Parathyroid adenoma (tissue), 2 donors: Measurements from ENCODE around the gene PGM5.

Experiments
- H2AFZ ChIP-seq: fragments of 300-600 bp; sonication (generic); one replicate; pipeline ENCODE4 v1.7.0; 2017; ENCODE audit warnings: antibody characterized with exemption, mild to moderate bottlenecking
- H3K27ac ChIP-seq: fragments of 300-600 bp; sonication (generic); one replicate; pipeline ENCODE4 v1.7.0; 2017
- H3K27me3 ChIP-seq: fragments of 300-600 bp; sonication (generic); one replicate; pipeline ENCODE4 v1.7.0; 2017; ENCODE audit warnings: low read length; ENCODE audit not compliant: control insufficient read depth, insufficient read depth
- H3K36me3 ChIP-seq: fragments of 300-600 bp; sonication (generic); one replicate; pipeline ENCODE4 v1.7.0; 2017; ENCODE audit warnings: low read length; ENCODE audit not compliant: control insufficient read depth, insufficient read depth
- H3K4me1 ChIP-seq: fragments of 300-600 bp; sonication (generic); one replicate; pipeline ENCODE4 v1.7.0; 2017; ENCODE audit warnings: control low read depth
- H3K4me2 ChIP-seq: fragments of 300-600 bp; sonication (generic); one replicate; pipeline ENCODE4 v1.7.0; 2017; ENCODE audit warnings: low read length
- H3K4me3 ChIP-seq: fragments of 300-600 bp; sonication (generic); one replicate; pipeline ENCODE4 v1.7.0; 2017; ENCODE audit warnings: low read depth, low read length
- H3K79me2 ChIP-seq: fragments of 300-600 bp; sonication (generic); one replicate; pipeline ENCODE4 v1.7.0; 2017; ENCODE audit warnings: control low read depth
- H3K9ac ChIP-seq: fragments of 300-600 bp; sonication (generic); one replicate; pipeline ENCODE4 v1.7.0; 2017; ENCODE audit warnings: mild to moderate bottlenecking
- H3K9me3 ChIP-seq: fragments of 300-600 bp; sonication (generic); one replicate; pipeline ENCODE4 v1.7.0; 2017; ENCODE audit warnings: low read length; ENCODE audit not compliant: control insufficient read depth
- TF ChIP-seq, protein P1 (sequence below): fragments of 300-600 bp; sonication (generic); IDR thresholded peaks from one replicate; pipeline ENCODE4 v1.7.0; 2017; ENCODE audit warnings: antibody characterized with exemption, mild to moderate bottlenecking
- donor health status: primary hyperparathyroidism.

Gene PGM5

DNA sequence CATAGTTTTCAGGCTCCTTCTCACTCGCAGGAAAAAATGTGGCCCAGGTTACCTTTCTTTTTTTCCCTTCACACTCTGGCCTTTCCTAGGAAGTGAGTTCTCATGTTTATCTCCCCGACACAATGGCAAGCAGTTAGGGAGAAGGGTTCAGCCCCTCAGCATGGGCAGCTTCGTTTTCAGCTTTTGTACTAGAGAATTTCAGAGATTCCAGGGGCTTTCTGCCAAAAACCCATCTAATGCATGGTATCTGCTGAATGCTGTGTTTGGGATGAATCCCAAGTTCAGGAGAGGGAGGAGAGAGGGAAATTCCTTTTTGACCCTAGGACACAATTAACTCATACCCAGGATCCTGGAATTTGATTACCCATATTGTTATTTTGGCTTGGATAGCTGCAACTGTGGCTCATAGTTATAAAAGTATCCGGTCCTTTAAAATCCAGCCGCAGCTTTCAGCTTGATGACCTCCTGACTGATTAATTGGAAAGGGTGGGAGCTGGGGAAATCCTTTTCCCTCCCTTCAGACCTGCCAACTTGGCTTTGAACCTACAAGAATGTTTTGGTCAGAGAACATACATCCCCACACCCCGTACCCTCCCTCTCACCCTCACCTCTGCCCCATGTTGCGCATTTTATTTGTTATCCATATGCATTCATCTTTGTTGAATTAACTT, 105.8 kb downstream of the PGM5 start:
- H3K4me3 ChIP-seq = no peak overlapping the region
- no peak overlapping the region for H3K9ac ChIP-seq
- no peaks in the 10 kb centered on the region for H3K36me3 ChIP-seq
- H3K4me2 ChIP-seq = no peak overlapping the region
- no peak overlapping the region for H2AFZ ChIP-seq
- no peak overlapping the region for H3K27ac ChIP-seq
- no peaks in the 10 kb centered on the region for H3K27me3 ChIP-seq
- TF ChIP-seq, protein P1, sequence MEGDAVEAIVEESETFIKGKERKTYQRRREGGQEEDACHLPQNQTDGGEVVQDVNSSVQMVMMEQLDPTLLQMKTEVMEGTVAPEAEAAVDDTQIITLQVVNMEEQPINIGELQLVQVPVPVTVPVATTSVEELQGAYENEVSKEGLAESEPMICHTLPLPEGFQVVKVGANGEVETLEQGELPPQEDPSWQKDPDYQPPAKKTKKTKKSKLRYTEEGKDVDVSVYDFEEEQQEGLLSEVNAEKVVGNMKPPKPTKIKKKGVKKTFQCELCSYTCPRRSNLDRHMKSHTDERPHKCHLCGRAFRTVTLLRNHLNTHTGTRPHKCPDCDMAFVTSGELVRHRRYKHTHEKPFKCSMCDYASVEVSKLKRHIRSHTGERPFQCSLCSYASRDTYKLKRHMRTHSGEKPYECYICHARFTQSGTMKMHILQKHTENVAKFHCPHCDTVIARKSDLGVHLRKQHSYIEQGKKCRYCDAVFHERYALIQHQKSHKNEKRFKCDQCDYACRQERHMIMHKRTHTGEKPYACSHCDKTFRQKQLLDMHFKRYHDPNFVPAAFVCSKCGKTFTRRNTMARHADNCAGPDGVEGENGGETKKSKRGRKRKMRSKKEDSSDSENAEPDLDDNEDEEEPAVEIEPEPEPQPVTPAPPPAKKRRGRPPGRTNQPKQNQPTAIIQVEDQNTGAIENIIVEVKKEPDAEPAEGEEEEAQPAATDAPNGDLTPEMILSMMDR = no peak
- no peaks in the 10 kb centered on the region for H3K79me2 ChIP-seq
- no peaks in the 10 kb centered on the region for H3K9me3 ChIP-seq
- no peaks in the 10 kb centered on the region for H3K4me1 ChIP-seq

DNA sequence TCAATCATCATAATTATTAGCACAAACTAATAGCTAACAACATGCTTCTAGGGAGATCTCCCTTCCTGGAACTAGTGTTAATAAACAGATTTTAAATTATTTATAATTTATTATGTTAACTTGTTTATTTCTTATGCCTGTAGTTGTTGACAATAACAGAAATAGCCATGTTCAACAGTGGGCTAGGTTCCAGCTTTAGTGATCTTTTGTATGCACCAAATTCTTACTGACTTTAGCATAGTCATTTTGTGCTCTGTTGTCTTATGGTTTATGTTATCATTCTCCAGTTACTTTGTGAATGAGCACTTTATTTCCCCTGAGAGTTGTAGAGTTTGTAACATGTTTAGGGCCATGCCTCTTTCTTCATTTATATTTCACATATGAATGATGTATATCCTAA, 113.7 kb downstream of the PGM5 start:
- Histone ChIP-seq H2AFZ (no peak overlapping the region), H3K27ac (no peak overlapping the region), H3K4me2 (no peak overlapping the region), H3K9me3 (no peaks in the 10 kb centered on the region), H3K36me3 (no peaks in the 10 kb centered on the region), H3K9ac (no peak overlapping the region), H3K4me3 (no peak overlapping the region), H3K79me2 (no peaks in the 10 kb centered on the region), H3K4me1 (no peaks in the 10 kb centered on the region), H3K27me3 (no peaks in the 10 kb centered on the region)
- TF ChIP-seq, protein P1 = no peak

DNA sequence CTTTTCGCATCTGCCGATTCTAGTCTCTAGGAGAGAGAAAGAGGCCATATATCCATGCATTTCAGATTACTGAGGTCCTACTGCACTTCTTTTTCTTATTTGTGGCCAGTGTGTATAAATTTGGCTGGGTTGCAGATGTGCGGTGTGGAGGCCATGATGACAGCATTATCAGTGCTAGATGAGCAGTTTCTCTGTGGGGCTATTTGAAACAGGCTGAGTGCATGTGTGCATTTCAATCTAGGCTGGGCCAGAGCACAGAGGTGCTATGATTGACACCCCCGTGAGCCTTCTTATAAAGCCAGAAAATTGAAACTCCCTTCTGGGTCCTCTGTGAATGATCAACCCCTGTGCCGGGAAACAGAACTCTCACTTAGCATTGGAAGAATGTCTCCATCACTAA, 114.2 kb downstream of the PGM5 start:
- no peak overlapping the region for H3K27ac ChIP-seq
- H3K27me3 ChIP-seq = no peaks in the 10 kb centered on the region

DNA sequence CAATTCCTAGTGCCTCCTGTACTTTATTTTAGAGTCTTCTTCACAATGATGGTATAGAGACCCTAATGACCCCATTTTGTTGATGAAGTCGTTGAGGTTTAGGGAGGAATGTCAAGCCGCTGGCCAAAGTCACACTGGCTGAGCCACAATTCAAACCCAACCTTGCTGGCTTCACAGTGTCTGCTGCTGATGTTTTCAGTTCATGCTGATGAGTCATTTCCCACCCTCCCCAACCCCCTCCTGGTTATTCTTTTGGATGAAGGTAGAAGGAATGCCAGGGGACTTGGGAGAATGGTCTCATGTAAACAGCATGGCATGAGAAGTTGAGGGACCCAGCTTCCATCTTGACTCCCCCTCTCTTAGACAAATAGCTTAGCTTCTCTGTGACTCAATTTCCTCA, 115.7 kb downstream of the PGM5 start:
- Histone ChIP-seq H3K4me3 (no peak overlapping the region), H3K27me3 (no peaks in the 10 kb centered on the region), H3K9ac (no peak overlapping the region), H3K4me2 (no peak overlapping the region), H3K36me3 (no peaks in the 10 kb centered on the region), H2AFZ (no peak overlapping the region), H3K79me2 (no peaks in the 10 kb centered on the region), H3K27ac (no peak overlapping the region), H3K9me3 (no peaks in the 10 kb centered on the region), H3K4me1 (no peaks in the 10 kb centered on the region)
- TF ChIP-seq, protein P1 = no peak

More for the DNA sequence above, 114.2 kb downstream of the PGM5 start:
- Histone ChIP-seq H3K79me2 (no peaks in the 10 kb centered on the region), H2AFZ (no peak overlapping the region), H3K36me3 (no peaks in the 10 kb centered on the region), H3K9me3 (no peaks in the 10 kb centered on the region), H3K9ac (no peak overlapping the region), H3K4me3 (no peak overlapping the region), H3K4me2 (no peak overlapping the region), H3K4me1 (no peaks in the 10 kb centered on the region)
- TF ChIP-seq, protein P1 = no peak

DNA sequence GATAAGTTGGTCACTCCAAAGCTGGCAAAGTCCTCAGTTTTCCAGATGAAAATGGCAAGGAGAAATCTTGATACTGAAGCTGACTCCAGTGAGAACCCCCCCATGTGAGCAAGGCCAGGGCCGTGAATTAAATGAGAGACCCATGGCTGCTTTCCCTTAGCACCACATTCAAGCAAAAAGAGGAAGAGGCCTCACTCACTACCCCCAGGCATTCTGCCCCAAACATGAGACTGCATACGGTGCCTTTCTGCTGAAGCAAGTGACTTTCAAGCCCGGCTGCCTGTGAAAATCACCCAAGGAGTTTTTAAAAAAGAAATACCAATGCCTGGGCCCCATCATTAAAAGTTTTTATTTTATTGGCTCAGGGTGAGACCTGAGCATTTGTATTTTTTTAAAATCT, 117.4 kb downstream of the PGM5 start:
- no peaks in the 10 kb centered on the region for H3K9me3 ChIP-seq
- H3K79me2 ChIP-seq = no peaks in the 10 kb centered on the region
- no peaks in the 10 kb centered on the region for H3K4me1 ChIP-seq
- TF ChIP-seq, protein P1 = no peak
- H3K4me3 ChIP-seq = no peak overlapping the region
- H3K27ac ChIP-seq = no peak overlapping the region
- no peak overlapping the region for H2AFZ ChIP-seq
- no peak overlapping the region for H3K4me2 ChIP-seq
- no peak overlapping the region for H3K9ac ChIP-seq
- H3K36me3 ChIP-seq = no peaks in the 10 kb centered on the region
- no peaks in the 10 kb centered on the region for H3K27me3 ChIP-seq
